ENCODE data around the gene OPCML.
A peak's percentile ranks its signal among the peaks of the same experiment; 100 is the strongest.

OPCML gene

GRCh38 chr11:133164986-133165385, 367.3 kb downstream of the OPCML start:
- H3K27ac ChIP-seq (ENCODE audit: insufficient read depth, low read depth, low read length, poor library complexity, severe bottlenecking), result peak overlapping the region; percentile 20
- H3K4me3 ChIP-seq (ENCODE audit: insufficient read depth, low read depth, low read length), result no peak overlapping the region
- H3K4me1 ChIP-seq (ENCODE audit: control insufficient read depth, insufficient read depth, low read length), result peaks cover 4% of the 10 kb centered on the region
- no peaks in the 10 kb centered on the region for H3K27me3 ChIP-seq (ENCODE audit: control insufficient read depth, insufficient read depth, low read length, poor library complexity, severe bottlenecking)
- H3K9me3 ChIP-seq (ENCODE audit: control insufficient read depth, low read length), result no peaks in the 10 kb centered on the region
- WGBS, 2 experiments, result 85 to 86% methylated on average over 7 of the region's 7 CpGs
- H3K36me3 ChIP-seq (ENCODE audit: control insufficient read depth, insufficient read depth, low read length), result no peaks in the 10 kb centered on the region

- WGBS, 2 experiments, result 60 to 61% methylated on average over 11 of the region's 12 CpGs
- Histone ChIP-seq H3K27me3 (ENCODE audit: control insufficient read depth, insufficient read depth, low read length, poor library complexity, severe bottlenecking) (no peaks in the 10 kb centered on the region), H3K36me3 (ENCODE audit: control insufficient read depth, insufficient read depth, low read length) (no peaks in the 10 kb centered on the region)
Observed at GRCh38 chr11:133163463-133164419, 368.6 kb downstream of the OPCML start.

GRCh38 chr11:133162227-133162626, 370.1 kb downstream of the OPCML start:
- Histone ChIP-seq H3K27ac (ENCODE audit: insufficient read depth, low read depth, low read length, poor library complexity, severe bottlenecking) (no peak overlapping the region), H3K4me3 (ENCODE audit: insufficient read depth, low read depth, low read length) (no peak overlapping the region), H3K36me3 (ENCODE audit: control insufficient read depth, insufficient read depth, low read length) (no peaks in the 10 kb centered on the region), H3K9me3 (ENCODE audit: control insufficient read depth, low read length) (no peaks in the 10 kb centered on the region), H3K27me3 (ENCODE audit: control insufficient read depth, insufficient read depth, low read length, poor library complexity, severe bottlenecking) (no peaks in the 10 kb centered on the region), H3K4me1 (ENCODE audit: control insufficient read depth, insufficient read depth, low read length) (peaks cover 4% of the 10 kb centered on the region)
- 94 to 96% methylated on average over 12 of the region's 12 CpGs for WGBS, 2 experiments

More at GRCh38 chr11:133163463-133164419, 368.6 kb downstream of the OPCML start:
- peaks cover 4% of the 10 kb centered on the region for H3K4me1 ChIP-seq (ENCODE audit: control insufficient read depth, insufficient read depth, low read length)
- no peak overlapping the region for H3K4me3 ChIP-seq (ENCODE audit: insufficient read depth, low read depth, low read length)
- H3K27ac ChIP-seq (ENCODE audit: insufficient read depth, low read depth, low read length, poor library complexity, severe bottlenecking), result no peak overlapping the region
- H3K9me3 ChIP-seq (ENCODE audit: control insufficient read depth, low read length), result no peaks in the 10 kb centered on the region

- Histone ChIP-seq H3K4me3 (ENCODE audit: insufficient read depth, low read depth, low read length) (no peak overlapping the region), H3K36me3 (ENCODE audit: control insufficient read depth, insufficient read depth, low read length) (no peaks in the 10 kb centered on the region), H3K9me3 (ENCODE audit: control insufficient read depth, low read length) (no peaks in the 10 kb centered on the region), H3K4me1 (ENCODE audit: control insufficient read depth, insufficient read depth, low read length) (peaks cover 4% of the 10 kb centered on the region), H3K27me3 (ENCODE audit: control insufficient read depth, insufficient read depth, low read length, poor library complexity, severe bottlenecking) (no peaks in the 10 kb centered on the region), H3K27ac (ENCODE audit: insufficient read depth, low read depth, low read length, poor library complexity, severe bottlenecking) (no peak overlapping the region)
- 93% methylated on average over 7 of the region's 7 CpGs for WGBS, 2 experiments
Observed at GRCh38 chr11:133160754-133161153, 371.5 kb downstream of the OPCML start.

- WGBS, 2 experiments, result 72 to 75% methylated on average over 17 of the region's 17 CpGs
- no peak overlapping the region for H3K27ac ChIP-seq (ENCODE audit: insufficient read depth, low read depth, low read length, poor library complexity, severe bottlenecking)
- H3K36me3 ChIP-seq (ENCODE audit: control insufficient read depth, insufficient read depth, low read length), result no peaks in the 10 kb centered on the region
- no peaks in the 10 kb centered on the region for H3K9me3 ChIP-seq (ENCODE audit: control insufficient read depth, low read length)
- H3K4me1 ChIP-seq (ENCODE audit: control insufficient read depth, insufficient read depth, low read length), result no peaks in the 10 kb centered on the region
- no peaks in the 10 kb centered on the region for H3K27me3 ChIP-seq (ENCODE audit: control insufficient read depth, insufficient read depth, low read length, poor library complexity, severe bottlenecking)
- H3K4me3 ChIP-seq (ENCODE audit: insufficient read depth, low read depth, low read length), result no peak overlapping the region
Observed at GRCh38 chr11:133156986-133157745, 375.1 kb downstream of the OPCML start.

- Histone ChIP-seq H3K36me3 (ENCODE audit: control insufficient read depth, insufficient read depth, low read length) (no peaks in the 10 kb centered on the region), H3K9me3 (ENCODE audit: control insufficient read depth, low read length) (no peaks in the 10 kb centered on the region), H3K4me1 (ENCODE audit: control insufficient read depth, insufficient read depth, low read length) (no peaks in the 10 kb centered on the region), H3K27ac (ENCODE audit: insufficient read depth, low read depth, low read length, poor library complexity, severe bottlenecking) (no peak overlapping the region), H3K4me3 (ENCODE audit: insufficient read depth, low read depth, low read length) (no peak overlapping the region), H3K27me3 (ENCODE audit: control insufficient read depth, insufficient read depth, low read length, poor library complexity, severe bottlenecking) (no peaks in the 10 kb centered on the region)
- 93% methylated on average over 4 of the region's 4 CpGs for WGBS, 2 experiments
Observed at GRCh38 chr11:133154781-133155180, 377.5 kb downstream of the OPCML start.

GRCh38 chr11:133154076-133154475, 378.2 kb downstream of the OPCML start:
- WGBS, 2 experiments, result 92 to 93% methylated on average over 7 to 8 of the region's 8 CpGs
- H3K4me3 ChIP-seq (ENCODE audit: insufficient read depth, low read depth, low read length), result no peak overlapping the region

GRCh38 chr11:133153031-133153430, 379.3 kb downstream of the OPCML start:
- Histone ChIP-seq H3K36me3 (ENCODE audit: control insufficient read depth, insufficient read depth, low read length) (no peaks in the 10 kb centered on the region), H3K27me3 (ENCODE audit: control insufficient read depth, insufficient read depth, low read length, poor library complexity, severe bottlenecking) (no peaks in the 10 kb centered on the region), H3K27ac (ENCODE audit: insufficient read depth, low read depth, low read length, poor library complexity, severe bottlenecking) (no peak overlapping the region), H3K4me1 (ENCODE audit: control insufficient read depth, insufficient read depth, low read length) (no peaks in the 10 kb centered on the region), H3K4me3 (ENCODE audit: insufficient read depth, low read depth, low read length) (no peak overlapping the region), H3K9me3 (ENCODE audit: control insufficient read depth, low read length) (no peaks in the 10 kb centered on the region)
- WGBS, 2 experiments, result 85 to 88% methylated on average over 18 of the region's 18 CpGs

More at GRCh38 chr11:133154076-133154475, 378.2 kb downstream of the OPCML start:
- no peak overlapping the region for H3K27ac ChIP-seq (ENCODE audit: insufficient read depth, low read depth, low read length, poor library complexity, severe bottlenecking)
- H3K27me3 ChIP-seq (ENCODE audit: control insufficient read depth, insufficient read depth, low read length, poor library complexity, severe bottlenecking), result no peaks in the 10 kb centered on the region
- H3K4me1 ChIP-seq (ENCODE audit: control insufficient read depth, insufficient read depth, low read length), result no peaks in the 10 kb centered on the region
- H3K36me3 ChIP-seq (ENCODE audit: control insufficient read depth, insufficient read depth, low read length), result no peaks in the 10 kb centered on the region
- H3K9me3 ChIP-seq (ENCODE audit: control insufficient read depth, low read length), result no peaks in the 10 kb centered on the region

- 66 to 68% methylated on average over 5 of the region's 5 CpGs for WGBS, 2 experiments
- Histone ChIP-seq H3K4me1 (ENCODE audit: control insufficient read depth, insufficient read depth, low read length) (no peaks in the 10 kb centered on the region), H3K27me3 (ENCODE audit: control insufficient read depth, insufficient read depth, low read length, poor library complexity, severe bottlenecking) (no peaks in the 10 kb centered on the region), H3K9me3 (ENCODE audit: control insufficient read depth, low read length) (no peaks in the 10 kb centered on the region), H3K36me3 (ENCODE audit: control insufficient read depth, insufficient read depth, low read length) (no peaks in the 10 kb centered on the region), H3K4me3 (ENCODE audit: insufficient read depth, low read depth, low read length) (no peak overlapping the region), H3K27ac (ENCODE audit: insufficient read depth, low read depth, low read length, poor library complexity, severe bottlenecking) (no peak overlapping the region)
Observed at GRCh38 chr11:133149698-133150097, 382.6 kb downstream of the OPCML start.

- Histone ChIP-seq H3K36me3 (ENCODE audit: control insufficient read depth, insufficient read depth, low read length) (no peaks in the 10 kb centered on the region), H3K9me3 (ENCODE audit: control insufficient read depth, low read length) (no peaks in the 10 kb centered on the region), H3K27me3 (ENCODE audit: control insufficient read depth, insufficient read depth, low read length, poor library complexity, severe bottlenecking) (no peaks in the 10 kb centered on the region), H3K27ac (ENCODE audit: insufficient read depth, low read depth, low read length, poor library complexity, severe bottlenecking) (no peak overlapping the region), H3K4me1 (ENCODE audit: control insufficient read depth, insufficient read depth, low read length) (no peaks in the 10 kb centered on the region), H3K4me3 (ENCODE audit: insufficient read depth, low read depth, low read length) (no peak overlapping the region)
- WGBS, 2 experiments, result 94 to 96% methylated on average over 8 of the region's 8 CpGs
Observed at GRCh38 chr11:133147625-133148024, 384.7 kb downstream of the OPCML start.
